Fibroblast of lung (primary cell): ENCODE results near the gene TRIM44. TPM values are rescaled to one million over a fixed set of nuclear protein-coding genes. Genes with fewer than 3 reads are reported as not detected.

Experiments
- DNase-seq, 2 donors: peaks; one replicate each; pipeline versions ENCODE4 v3.0.0 to v3.0.0-alpha.2; 2010; ENCODE audit warnings: low read depth in 2 of 2
- H2AFZ ChIP-seq: 2 replicates; pipeline ENCODE4 v1.5.1; 2012; ENCODE audit warnings: low read length, control low read depth, inconsistent platforms
- H3K27ac ChIP-seq: 2 replicates; pipeline ENCODE4 v1.5.1; 2011; ENCODE audit warnings: low read length, control low read depth; ENCODE audit not compliant: insufficient read depth
- H3K27me3 ChIP-seq: 2 replicates; pipeline ENCODE4 v1.5.1; 2011; ENCODE audit warnings: mild to moderate bottlenecking, low read length; ENCODE audit not compliant: control insufficient read depth, insufficient read depth
- H3K36me3 ChIP-seq: 2 replicates; pipeline ENCODE4 v1.5.1; 2011; ENCODE audit warnings: low read length; ENCODE audit not compliant: control insufficient read depth, insufficient read depth
- H3K4me1 ChIP-seq: 2 replicates; pipeline ENCODE4 v1.5.1; 2011; ENCODE audit warnings: low read length; ENCODE audit not compliant: control insufficient read depth, insufficient read depth; ENCODE audit errors: extremely low read depth
- H3K4me2 ChIP-seq: 2 replicates; pipeline ENCODE4 v1.5.1; 2011; ENCODE audit warnings: low read length, control low read depth; ENCODE audit not compliant: insufficient read depth; ENCODE audit errors: extremely low read depth
- H3K4me3 ChIP-seq, 4 experiments: fragments of 200-600 bp in 1 of 4; sonication (generic) in 1 of 4; replicated peaks in 1 of 4; 2 replicates each; pipeline ENCODE4 v1.5.1; 2011 to 2016; ENCODE audit warnings: low read length in 4 of 4, low read depth in 3 of 4, mild to moderate bottlenecking in 3 of 4, control low read depth in 2 of 4, inconsistent platforms in 1 of 4, mixed read lengths in 1 of 4; ENCODE audit not compliant: insufficient read depth in 1 of 4; ENCODE audit errors: control extremely low read depth in 1 of 4
- H3K79me2 ChIP-seq: 2 replicates; pipeline ENCODE4 v1.5.1; 2012; ENCODE audit warnings: mild to moderate bottlenecking, low read length, inconsistent platforms; ENCODE audit not compliant: control insufficient read depth, insufficient read depth
- H3K9ac ChIP-seq: 2 replicates; pipeline ENCODE4 v1.5.1; 2011; ENCODE audit warnings: mild to moderate bottlenecking, low read length, control low read depth; ENCODE audit not compliant: insufficient read depth
- H3K9me3 ChIP-seq: 2 replicates; pipeline ENCODE4 v1.5.1; 2012; ENCODE audit warnings: low read depth, low read length; ENCODE audit not compliant: control insufficient read depth, insufficient read depth
- H4K20me1 ChIP-seq: 2 replicates; pipeline ENCODE4 v1.5.1; 2011; ENCODE audit warnings: low read length; ENCODE audit not compliant: control insufficient read depth, insufficient read depth; ENCODE audit errors: extremely low read depth
- CTCF ChIP-seq, 2 donors: IDR thresholded peaks in 1 of 2; conservative IDR thresholded peaks in 1 of 2; 1 replicate in 1 of 2; 2 replicates in 1 of 2; pipeline ENCODE4 v1.5.1; 2011 to 2012; ENCODE audit warnings: low read length in 2 of 2, control low read depth in 1 of 2, inconsistent platforms in 1 of 2, low read depth in 1 of 2, mild to moderate bottlenecking in 1 of 2
- EZH2 ChIP-seq: IDR thresholded peaks from 2 replicates; pipeline ENCODE4 v1.5.1; 2012; ENCODE audit warnings: low read length, control low read depth, mild to moderate bottlenecking; ENCODE audit errors: missing control alignments
- polyA plus RNA-seq, 2 donors: library from polyadenylated mRNA; depleted of rRNA in 1 of 2; stranded (reverse) in 1 of 2; unstranded in 1 of 2; fragments of >200 nt; gene quantifications; 2 replicates each; pipeline ENCODE4 v1.2.1, GENCODE V29; 2011 to 2012; ENCODE audit warnings: missing spikeins in 1 of 2
- total RNA-seq: library from RNA; depleted of rRNA; stranded (reverse); fragments of >200 nt; gene quantifications from 2 replicates; pipeline ENCODE4 v1.2.1, GENCODE V29; 2014

Gene TRIM44
- total and polyA plus RNA-seq, 2 donors (not counting 1 experiment from before 2014, with no cell fraction given), result 10.4 to 78.3 TPM

- H3K4me2 ChIP-seq, result no peak overlapping the region
- no peaks in the 10 kb centered on the region for H3K4me1 ChIP-seq
- no peaks in the 10 kb centered on the region for H3K36me3 ChIP-seq
- H3K27ac ChIP-seq, result no peak overlapping the region
- no peaks in the 10 kb centered on the region for H3K9me3 ChIP-seq
- no peak overlapping the region for H3K9ac ChIP-seq
- no peak for TF ChIP-seq EZH2
- no peak for TF ChIP-seq CTCF (conservative IDR thresholded peaks at IDR 0.05 in 1 of 2, IDR thresholded peaks at IDR 0.05 in 1 of 2; ENCODE audit: low read depth in 1 of 2, low read length in 2 of 2)
- no peak overlapping the region for H2AFZ ChIP-seq
- H4K20me1 ChIP-seq, result no peaks in the 10 kb centered on the region
- no peaks in the 10 kb centered on the region for H3K79me2 ChIP-seq
- no peak overlapping the region for H3K4me3 ChIP-seq
- peaks cover 3% of the 10 kb centered on the region for H3K27me3 ChIP-seq
- DNase-seq, result no peak
Observed at GRCh38 chr11:35826006-35826405, 163.4 kb downstream of the TRIM44 start.

- H3K36me3 ChIP-seq, result no peaks in the 10 kb centered on the region
- H3K27ac ChIP-seq, result no peak overlapping the region
- H2AFZ ChIP-seq, result no peak overlapping the region
- no peak overlapping the region for H3K4me3 ChIP-seq
- no peak overlapping the region for H3K4me2 ChIP-seq
- H3K9me3 ChIP-seq, result no peaks in the 10 kb centered on the region
- no peak overlapping the region for H3K9ac ChIP-seq
- no peak for DNase-seq
- H3K4me1 ChIP-seq, result no peaks in the 10 kb centered on the region
- TF ChIP-seq EZH2 (no peak), CTCF (conservative IDR thresholded peaks at IDR 0.05 in 1 of 2, IDR thresholded peaks at IDR 0.05 in 1 of 2; ENCODE audit: low read depth in 1 of 2, low read length in 2 of 2) (no peak)
- H3K79me2 ChIP-seq, result no peaks in the 10 kb centered on the region
- peaks cover 4% of the 10 kb centered on the region for H3K27me3 ChIP-seq
- H4K20me1 ChIP-seq, result no peaks in the 10 kb centered on the region
Observed at GRCh38 chr11:35826949-35827348, 164.4 kb downstream of the TRIM44 start.

GRCh38 chr11:35836205-35836604 lies 173.6 kb downstream of the TRIM44 start:
- no peaks in the 10 kb centered on the region for H3K9me3 ChIP-seq
- no peaks in the 10 kb centered on the region for H3K4me1 ChIP-seq
- H3K36me3 ChIP-seq, result no peaks in the 10 kb centered on the region
- no peak overlapping the region for H3K4me3 ChIP-seq
- H3K79me2 ChIP-seq, result no peaks in the 10 kb centered on the region
- no peak overlapping the region for H3K27ac ChIP-seq
- H3K9ac ChIP-seq, result no peak overlapping the region
- no peak for DNase-seq
- H3K27me3 ChIP-seq, result no peaks in the 10 kb centered on the region
- no peak overlapping the region for H3K4me2 ChIP-seq
- no peak overlapping the region for H2AFZ ChIP-seq
- TF ChIP-seq EZH2, result no peak
- no peak for TF ChIP-seq CTCF (conservative IDR thresholded peaks at IDR 0.05 in 1 of 2, IDR thresholded peaks at IDR 0.05 in 1 of 2; ENCODE audit: low read depth in 1 of 2, low read length in 2 of 2)
- H4K20me1 ChIP-seq, result no peaks in the 10 kb centered on the region
